Stimulated activated CD8-positive, alpha-beta memory T cell treated with anti-CD3 and anti-CD28 coated beads, Interleukin-4, amount 100 ng/mL, for 4 hours (primary cell): ENCODE measurements around the gene PHB1.
"Not testable (repeated sequence)": the region's sequence is repeated elsewhere in the genome, so short reads cannot be mapped to it uniquely, and the experiment has no call there.

Source experiments
- DNase-seq, 2 donors: peaks; one replicate each; pipeline ENCODE4 v3.0.0-alpha.2; 2020; ENCODE audit warnings: low read depth in 2 of 2, low spot score in 1 of 2

The PHB1 gene

DNA sequence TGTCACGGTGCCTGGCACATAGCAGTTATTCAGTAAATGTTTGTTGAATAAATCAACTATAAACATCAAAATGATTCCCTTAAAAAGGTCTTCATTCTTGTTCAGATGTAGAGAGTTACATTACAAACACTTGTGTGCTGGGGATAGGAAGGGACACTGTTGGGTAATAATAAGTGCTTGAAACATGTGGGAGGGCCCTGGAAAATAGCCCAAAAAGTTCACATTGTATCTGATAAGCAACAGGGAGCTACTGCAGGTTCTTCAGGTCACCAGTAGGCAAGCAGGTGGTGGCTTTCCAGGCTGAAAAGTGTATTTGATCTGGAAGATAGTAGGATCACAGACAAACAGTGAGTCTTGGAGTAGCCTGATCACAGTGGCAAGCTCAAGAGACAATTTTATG is 33.6 kb downstream of the PHB1 start:
- DNase-seq: no peak

DNA sequence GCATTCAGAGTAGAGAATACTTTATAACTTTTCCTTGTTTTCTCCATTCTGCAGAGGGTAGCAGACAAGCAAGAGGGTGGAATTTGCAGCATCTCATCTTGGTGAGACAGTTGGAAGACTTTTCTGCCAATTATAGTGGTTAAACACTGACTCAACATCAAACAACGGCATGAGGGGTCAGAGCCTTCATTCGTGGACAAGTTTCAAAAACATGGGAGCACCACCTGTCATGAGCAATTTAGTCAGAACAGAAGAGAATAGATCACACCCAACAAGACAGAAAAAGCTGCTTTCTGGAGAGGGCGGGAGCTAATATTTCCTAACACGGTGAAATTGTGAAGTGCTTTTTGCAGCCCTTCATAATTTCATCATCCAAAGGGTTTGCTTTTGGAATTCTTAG is 34.8 kb downstream of the PHB1 start:
- no peak for DNase-seq

DNA sequence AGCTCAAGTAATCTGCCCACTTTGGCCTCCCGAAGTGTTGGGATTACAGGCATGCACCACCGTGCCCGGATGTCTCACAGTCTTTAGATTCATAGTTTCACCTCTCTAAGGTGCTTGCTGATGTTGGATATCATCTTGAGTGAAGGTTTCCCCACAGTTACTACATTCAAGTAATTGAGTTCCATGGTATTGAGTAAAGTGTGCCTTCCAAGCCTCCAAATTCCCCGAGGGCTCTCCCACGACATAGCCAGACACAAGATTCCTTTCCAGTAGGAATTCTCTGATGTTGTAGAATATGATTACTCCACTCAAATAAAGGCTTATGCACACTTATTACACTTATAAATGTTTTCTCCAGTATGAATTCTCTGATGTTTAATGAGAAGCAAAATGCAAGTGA is 36.4 kb downstream of the PHB1 start:
- no peak for DNase-seq

GRCh38 chr17:49375544-49375943 is 39.1 kb downstream of the PHB1 start:
- no peak for DNase-seq

DNA sequence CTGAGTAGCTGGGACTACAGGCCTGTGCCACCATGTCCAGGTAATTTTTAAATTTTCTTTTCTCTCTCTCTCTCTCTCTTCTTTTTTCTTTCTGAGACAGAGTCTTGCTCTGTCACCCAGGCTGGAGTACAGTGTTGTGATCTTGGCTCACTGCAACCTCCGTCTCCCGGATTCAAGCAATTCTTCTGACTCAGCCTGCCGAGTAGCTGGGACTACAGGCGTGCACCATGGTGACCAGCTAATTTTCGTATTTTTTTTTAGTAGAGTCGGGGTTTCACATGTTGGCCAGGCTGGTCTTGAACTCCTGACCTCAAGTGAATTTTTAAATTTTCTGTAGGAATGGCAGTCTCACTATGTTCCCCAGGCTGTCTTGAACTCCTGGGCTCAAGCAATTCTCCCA is 41.6 kb downstream of the PHB1 start:
- no peak for DNase-seq

DNA sequence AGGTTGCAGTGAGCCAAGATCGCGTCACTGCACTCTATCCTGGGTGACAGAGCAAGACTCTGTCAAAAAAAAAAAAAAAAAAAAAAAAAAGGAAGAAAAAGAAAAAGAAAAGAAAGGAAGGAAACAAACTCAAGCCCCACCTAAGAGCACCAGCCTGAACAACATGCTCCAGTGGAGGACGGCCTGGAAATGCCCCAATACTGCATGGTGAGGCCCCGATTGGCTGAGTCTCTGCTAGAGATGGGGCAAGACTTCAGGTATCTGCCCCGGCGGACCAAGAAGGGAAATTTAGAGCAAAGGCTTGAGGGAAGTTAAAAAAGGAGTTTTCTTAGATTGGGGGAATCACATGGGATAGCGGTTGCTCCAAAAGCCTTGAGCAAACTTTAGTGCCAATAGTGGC is 42.3 kb downstream of the PHB1 start:
- DNase-seq: no peak

DNA sequence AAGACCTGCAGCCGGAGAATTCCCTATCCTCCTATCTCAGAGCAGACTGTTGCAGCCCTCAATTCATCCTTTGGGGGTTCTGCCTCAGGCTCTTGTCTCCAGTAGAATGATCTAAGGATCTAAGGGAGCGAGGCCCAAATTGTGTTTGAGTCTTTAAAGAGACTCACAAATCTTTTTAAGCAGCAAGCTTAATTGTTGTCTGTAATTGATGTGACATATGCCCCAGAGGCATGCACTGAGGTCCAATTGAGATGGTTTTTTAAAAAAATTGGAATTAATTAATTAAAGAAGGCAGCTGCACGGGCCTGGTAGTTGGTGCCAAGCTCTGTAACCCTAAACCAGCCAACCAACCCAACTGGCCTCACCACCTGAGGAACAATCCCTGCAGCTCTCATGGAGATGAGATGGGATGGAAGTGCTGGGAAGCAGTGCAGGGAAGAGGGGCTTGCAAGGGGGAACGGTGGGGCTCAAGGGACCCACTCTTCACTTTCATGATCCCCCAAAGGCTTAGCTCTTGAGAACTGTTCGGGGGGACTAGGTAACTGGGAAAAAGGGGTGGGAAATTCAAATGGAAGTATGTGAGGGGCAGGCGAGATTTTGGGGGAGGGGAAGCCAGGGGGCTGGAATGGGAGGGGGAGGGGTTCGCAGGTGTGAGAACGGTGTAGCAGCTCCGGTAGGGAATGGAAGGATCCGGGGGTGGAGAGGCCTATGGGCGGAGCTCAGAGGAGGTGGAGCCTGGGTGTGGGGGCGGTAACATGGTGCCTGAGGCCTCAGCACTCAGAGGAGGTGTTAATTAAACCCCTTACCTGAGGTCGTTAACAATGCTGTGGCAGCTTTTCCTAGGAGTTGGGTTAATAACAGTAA is 43.5 kb downstream of the PHB1 start:
- DNase-seq: no peak

GRCh38 chr17:49369760-49370159 is 44.9 kb downstream of the PHB1 start:
- no peak for DNase-seq

DNA sequence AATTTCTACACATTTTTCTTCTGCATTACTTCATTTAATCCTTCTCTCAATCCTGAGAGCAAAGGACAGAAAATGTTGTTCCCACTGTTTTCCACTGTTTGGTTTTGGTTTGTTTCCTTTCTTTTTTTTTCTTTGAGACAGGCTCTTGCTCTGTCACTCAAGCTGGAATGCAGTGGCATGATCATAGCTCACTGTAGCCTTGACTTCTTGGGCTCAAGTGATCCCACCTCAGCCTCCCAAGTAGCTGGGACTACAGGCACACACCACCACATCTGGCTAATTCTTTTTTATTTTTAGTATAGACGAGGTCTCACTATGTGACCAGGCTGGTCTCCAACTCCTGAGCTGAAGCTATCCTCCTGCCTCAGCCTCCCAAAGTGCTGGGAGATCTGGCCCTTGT is 45.6 kb downstream of the PHB1 start:
- DNase-seq: no peak

- DNase-seq: no peak
These were observed 49.0 kb downstream of the PHB1 start for GRCh38 chr17:49365667-49366066.

- DNase-seq: not testable (repeated sequence)
These were observed 49.6 kb downstream of the PHB1 start for GRCh38 chr17:49365126-49365525.

GRCh38 chr17:49364119-49364518 is 50.6 kb downstream of the PHB1 start:
- DNase-seq: no peak

- no peak for DNase-seq
These were observed 51.4 kb downstream of the PHB1 start for GRCh38 chr17:49363251-49363650.

GRCh38 chr17:49362723-49363117 is 52.0 kb downstream of the PHB1 start:
- DNase-seq: no peak

DNA sequence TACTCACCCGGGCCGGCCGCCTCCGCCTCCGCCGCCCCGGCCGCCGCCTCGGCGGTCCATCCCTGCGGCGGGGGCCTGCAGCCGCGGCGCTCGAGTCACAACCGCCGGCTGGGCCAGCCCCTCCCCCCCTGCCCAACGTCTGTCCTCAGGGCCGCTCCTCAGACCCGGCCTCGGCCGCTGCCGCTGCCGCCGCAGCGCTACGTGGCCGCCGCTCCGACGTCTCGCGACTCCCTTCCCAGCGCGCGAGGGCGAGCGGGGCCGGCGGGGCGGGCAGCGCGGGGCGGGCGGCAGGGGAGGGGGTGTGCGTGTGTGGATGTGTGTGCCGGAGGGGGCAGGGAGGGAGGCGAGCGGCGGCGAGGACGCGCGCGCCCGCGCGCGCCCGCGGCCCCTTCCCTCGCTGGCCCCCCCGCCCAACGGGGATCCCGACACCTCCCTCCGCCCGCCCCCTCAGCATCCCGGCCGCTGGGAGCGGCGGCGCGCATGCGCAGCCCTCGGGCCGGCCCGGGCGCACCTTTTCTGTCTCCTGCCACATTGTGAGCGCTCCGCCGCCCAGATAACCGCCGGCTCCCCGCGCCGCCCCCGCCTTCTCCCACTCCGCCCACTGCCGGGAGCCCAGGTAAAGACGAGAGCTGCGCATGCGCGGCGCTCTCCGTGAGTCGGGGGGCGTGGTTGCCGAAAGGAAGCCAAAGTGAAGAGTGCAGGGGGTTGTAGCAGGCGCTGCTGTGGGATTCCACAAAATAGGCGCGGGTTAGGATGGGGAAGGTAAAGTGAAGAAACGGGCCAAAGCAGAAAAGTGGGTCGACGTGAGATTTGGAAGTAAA is 52.6 kb downstream of the PHB1 start, which contains the start of gene ZNF652:
TSS of gene ZNF652 (minus strand) at position 349 of the 821 bp plus-strand sequence. CDS start 44,525 bp downstream, outside the sequence.
- peak; percentile 72 to 89 for DNase-seq

- peak; percentile 41 to 75 for DNase-seq
These were observed 53.4 kb downstream of the PHB1 start for GRCh38 chr17:49361129-49361901.

DNA sequence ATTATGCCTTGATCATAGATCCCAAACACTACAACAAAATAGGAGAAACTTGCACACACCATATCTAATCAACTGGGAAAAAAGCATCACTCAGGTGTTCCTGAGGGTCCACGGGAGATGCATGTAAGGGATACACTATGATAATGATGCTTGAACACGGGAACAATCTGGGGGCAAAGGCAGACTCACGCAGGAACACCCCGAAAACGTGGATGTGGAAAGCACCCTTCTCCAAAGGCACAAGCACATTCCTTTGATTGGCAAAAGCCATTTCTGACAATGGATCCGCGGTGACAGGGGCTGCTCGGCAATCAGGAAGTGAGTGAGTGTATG is 53.9 kb downstream of the PHB1 start:
- no peak for DNase-seq

- no peak for DNase-seq
These were observed 54.5 kb downstream of the PHB1 start for GRCh38 chr17:49359990-49360795.

DNA sequence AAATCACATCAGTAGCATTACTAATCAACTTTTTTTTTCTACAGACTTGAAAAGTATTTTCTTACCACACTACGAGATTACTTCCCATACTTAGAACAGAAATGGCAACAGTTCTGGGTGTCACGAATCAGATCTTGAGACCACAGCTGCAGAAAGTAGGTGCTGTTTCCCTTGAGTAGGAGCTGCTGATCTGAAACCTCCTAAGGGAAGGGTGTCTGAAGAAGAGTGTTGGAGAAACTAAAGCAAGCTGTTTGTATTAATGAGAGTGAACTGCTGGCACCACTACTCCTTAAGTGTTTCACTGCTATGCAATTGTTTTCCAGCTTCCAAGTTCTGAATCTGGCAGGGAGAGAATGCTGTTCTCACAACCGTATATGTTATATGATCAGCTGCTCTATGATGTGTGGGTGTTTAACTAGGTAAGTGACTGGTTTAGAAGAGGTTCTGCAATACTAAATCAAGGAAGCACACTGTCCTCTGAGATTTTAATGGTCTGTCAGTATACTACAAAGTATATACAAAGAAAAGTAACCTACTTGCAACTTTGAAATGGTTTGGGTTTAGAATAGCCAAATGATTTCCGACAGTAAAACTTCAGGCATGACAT is 55.9 kb downstream of the PHB1 start:
- DNase-seq: no peak

DNA sequence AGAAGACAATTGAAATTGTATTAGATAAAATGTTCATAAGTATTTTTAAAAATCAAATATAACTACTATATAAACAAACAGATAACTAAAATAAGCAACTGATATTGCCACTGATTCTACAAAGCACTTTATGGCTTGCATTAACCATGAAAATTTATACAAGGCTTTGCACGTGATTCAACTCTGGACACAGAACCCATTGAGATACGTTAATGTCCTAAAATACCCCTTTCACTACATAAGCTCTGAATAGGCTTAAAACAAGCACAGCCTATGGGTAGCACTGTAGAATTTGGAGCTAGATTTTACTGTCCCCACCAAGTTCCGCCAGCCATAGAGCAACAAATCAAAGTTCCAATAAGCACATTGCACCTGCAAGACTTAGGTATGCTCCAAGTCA is 57.2 kb downstream of the PHB1 start:
- DNase-seq: no peak
